Omental fat pad (tissue), 4 donors: Measurements from ENCODE around the gene PALM. TPM values are rescaled to one million over a fixed set of nuclear protein-coding genes. Genes with fewer than 3 reads are reported as not detected.
A peak's percentile ranks its signal among the peaks of the same experiment; 100 is the strongest.
"Not testable (repeated sequence)": the region's sequence is repeated elsewhere in the genome, so short reads cannot be mapped to it uniquely, and the experiment has no call there.

Experiments used
- ATAC-seq: fragments of 150-250 bp; one replicate; pipeline ENCODE4 v1.9.1; 2016; ENCODE audit warnings: mild to moderate bottlenecking, moderate library complexity; ENCODE audit not compliant: low FRiP score
- DNase-seq: peaks from one replicate; pipeline ENCODE4 v3.0.0-alpha.2; 2019; ENCODE audit warnings: low spot score
- CTCF ChIP-seq, 3 donors: fragments of 450-650 bp; IDR thresholded peaks; one replicate each; pipeline ENCODE4 v1.5.1; 2016 to 2017; ENCODE audit warnings: antibody characterized with exemption in 3 of 3, mild to moderate bottlenecking in 3 of 3, moderate library complexity in 2 of 3
- total RNA-seq, 4 donors: library from RNA; depleted of rRNA; stranded (reverse); fragments of >200 nt; gene quantifications; one replicate each; pipeline ENCODE4 v1.1.0, GENCODE V29; 2016

PALM gene
- total RNA-seq, 4 donors from 2014 or later: 44.6 to 119 (median 54.8) TPM

DNA sequence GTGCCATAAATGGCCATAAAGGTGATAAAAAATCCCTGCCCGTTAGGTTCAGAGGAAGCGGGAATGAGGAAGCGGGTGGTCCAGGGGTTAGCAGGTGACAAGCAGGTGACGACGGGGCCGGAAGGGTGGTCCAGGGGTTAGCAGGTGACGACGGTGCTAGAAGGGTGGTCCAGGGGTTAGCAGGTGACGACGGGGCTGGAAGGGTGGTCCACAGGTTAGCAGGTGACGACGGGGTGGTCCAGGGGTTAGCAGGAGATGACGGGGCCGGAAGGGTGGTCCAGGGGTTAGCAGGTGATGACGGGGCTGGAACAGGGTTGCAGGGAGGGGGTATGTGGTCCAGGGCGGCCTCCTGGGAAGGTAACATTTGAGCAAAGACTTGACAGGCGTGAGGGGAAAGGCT lies 19.7 kb upstream of the PALM start:
- ATAC-seq (no peak), DNase-seq (no peak)
- no peak for TF ChIP-seq CTCF (IDR thresholded peaks at IDR 0.05)

- DNase-seq (no peak), ATAC-seq (no peak)
- no peak for TF ChIP-seq CTCF (IDR thresholded peaks at IDR 0.05)
Measured at GRCh38 chr19:690203-690602, 18.5 kb upstream of the PALM start.

DNA sequence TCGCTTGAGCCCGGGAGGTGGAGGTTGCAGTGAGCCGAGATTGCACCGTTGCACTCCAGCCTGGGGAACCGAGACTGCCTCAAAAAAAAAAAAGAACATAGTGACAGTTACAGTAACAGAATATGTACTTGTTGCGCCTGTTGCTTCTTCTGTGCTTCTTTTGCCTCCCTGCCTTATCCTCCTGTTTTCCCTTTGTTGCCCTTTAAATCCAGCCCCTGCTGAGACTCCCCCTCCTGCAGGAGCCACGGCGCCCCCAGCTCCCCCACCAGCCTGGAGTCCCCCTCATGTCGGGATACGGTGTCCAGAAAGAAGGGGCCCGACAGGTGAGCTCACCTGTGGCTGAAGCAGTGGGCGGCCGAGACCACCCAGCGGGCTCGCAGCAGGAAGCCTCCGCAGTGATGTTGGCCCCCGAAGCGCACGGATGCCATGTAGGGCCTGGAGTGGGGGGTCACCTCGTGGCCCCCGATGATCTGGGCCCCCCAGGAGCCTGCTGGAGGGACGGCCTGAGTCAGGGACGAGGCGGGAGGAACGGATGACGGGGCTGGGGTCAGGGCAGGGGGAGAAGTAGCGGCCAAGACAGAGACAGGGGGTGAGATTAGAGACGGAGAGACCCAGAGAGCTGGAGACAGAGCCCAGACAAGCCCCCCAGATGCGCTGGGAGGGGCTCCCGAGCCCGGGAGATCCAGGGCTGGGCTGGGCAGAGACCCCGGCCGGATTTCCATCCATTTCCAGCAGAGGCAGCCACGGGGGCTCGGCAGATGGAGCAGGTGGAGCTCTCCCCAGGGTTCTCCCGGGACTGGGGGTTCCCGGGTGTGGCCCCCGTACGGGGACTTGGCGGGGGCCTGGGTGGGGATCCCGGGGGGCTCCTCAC lies 14.0 kb upstream of the PALM start:
- no peak for TF ChIP-seq CTCF (IDR thresholded peaks at IDR 0.05)
- ATAC-seq (peak; percentile 24), DNase-seq (no peak)

DNA sequence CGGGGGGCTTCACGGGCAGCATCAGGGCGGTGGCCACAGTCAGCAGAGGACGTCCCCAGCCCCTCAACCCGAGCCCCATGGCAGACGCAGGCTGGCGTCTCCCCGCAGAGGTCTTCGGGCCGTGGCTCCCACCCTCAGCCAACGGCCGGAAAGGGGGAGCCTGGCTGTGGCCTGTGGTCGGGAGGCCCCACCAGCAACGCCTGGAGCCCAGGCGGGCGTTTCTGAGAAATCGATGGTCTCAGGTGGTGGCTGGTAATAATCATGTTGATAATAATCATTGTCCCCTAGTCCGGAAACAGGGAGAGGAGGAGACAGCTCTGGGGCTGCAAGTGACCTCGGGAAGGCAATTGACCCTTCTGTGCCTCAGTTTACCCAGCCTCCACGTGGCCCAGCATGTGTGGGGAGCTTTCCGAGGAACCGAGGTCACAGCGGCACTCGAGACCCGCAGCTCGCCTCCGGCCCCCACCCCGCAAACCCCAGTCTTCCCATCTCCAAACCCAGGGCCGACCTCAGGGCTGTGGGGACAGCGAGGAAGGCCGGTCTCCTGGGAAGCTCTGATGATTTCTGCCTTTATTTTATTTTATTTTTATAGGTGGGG lies 13.3 kb upstream of the PALM start, which contains the start of gene PRSS57:
PRSS57 (minus strand) TSS at position 101 of the 598 bp plus-strand sequence; CDS start at position 79, 22 bp downstream.
- DNase-seq: no peak
- peak; percentile 39 for ATAC-seq

DNA sequence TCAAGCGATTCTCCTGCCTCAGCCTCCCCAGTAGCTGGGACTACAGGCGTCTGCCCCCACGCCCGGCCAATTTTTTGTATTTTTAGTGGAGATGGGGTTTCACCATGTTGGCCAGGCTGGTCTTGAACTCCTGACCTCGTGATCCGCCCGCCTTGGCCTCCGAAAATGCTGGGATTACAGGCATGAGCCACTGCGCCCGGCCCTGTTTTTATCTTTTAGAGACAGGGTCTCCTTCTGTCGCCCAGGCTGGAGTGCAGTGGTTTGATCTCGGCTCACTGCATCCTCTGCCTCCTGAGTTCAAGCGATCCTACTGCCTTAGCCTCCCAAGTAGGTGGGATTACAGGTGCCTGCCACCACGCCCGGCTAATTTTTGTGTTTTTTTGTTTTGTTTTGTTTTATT lies 10.2 kb upstream of the PALM start:
- not testable (repeated sequence) for ATAC-seq, DNase-seq

More for the DNA sequence above, 13.3 kb upstream of the PALM start, which contains the start of gene PRSS57:
- TF ChIP-seq CTCF (IDR thresholded peaks at IDR 0.05): no peak

GRCh38 chr19:699885-700284 lies 8.8 kb upstream of the PALM start:
- ATAC-seq, DNase-seq: not testable (repeated sequence)

GRCh38 chr19:702847-703246 lies 5.9 kb upstream of the PALM start:
- not testable (repeated sequence) for DNase-seq, ATAC-seq

DNA sequence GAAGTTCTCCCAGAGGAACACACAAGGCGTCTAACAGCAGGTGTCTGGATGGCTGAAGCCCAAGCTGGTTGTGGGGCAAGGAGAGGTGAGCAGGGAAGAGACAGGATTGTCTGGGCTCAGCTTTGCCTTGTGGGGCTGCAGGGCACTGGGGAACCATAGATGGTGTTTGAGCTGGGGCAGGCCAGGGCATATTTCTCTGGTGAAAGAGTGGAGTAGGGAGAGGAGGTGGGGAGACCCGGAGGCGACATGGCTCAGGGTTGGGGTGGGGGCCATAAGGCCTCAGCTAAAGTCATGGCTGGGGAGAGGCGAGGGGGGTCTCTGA lies 5.4 kb upstream of the PALM start:
- no peak for TF ChIP-seq CTCF (IDR thresholded peaks at IDR 0.05)
- no peak for DNase-seq
- ATAC-seq: no peak
